Esophagus (tissue), 2 donors: ENCODE results near the gene BTBD16. TPM values are rescaled to one million over a fixed set of nuclear protein-coding genes. Genes with fewer than 3 reads are reported as not detected.

ENCODE experiments used
- H3K27ac ChIP-seq, 2 donors: one replicate each; pipeline ENCODE4 v1.5.1; 2013; ENCODE audit warnings: low read depth in 2 of 2, mild to moderate bottlenecking in 2 of 2, inconsistent platforms in 1 of 2, low read length in 1 of 2, moderate library complexity in 1 of 2
- H3K27me3 ChIP-seq, 2 donors: one replicate each; pipeline ENCODE4 v1.6.1; 2013; ENCODE audit warnings: low read length in 2 of 2, control low read depth in 1 of 2, mild to moderate bottlenecking in 1 of 2; ENCODE audit not compliant: insufficient read depth in 2 of 2, control insufficient read depth in 1 of 2
- H3K36me3 ChIP-seq, 2 donors: one replicate each; pipeline ENCODE4 v1.6.1; 2013; ENCODE audit warnings: low read length in 1 of 2; ENCODE audit not compliant: control insufficient read depth in 2 of 2, insufficient read depth in 2 of 2
- H3K4me1 ChIP-seq, 2 donors: one replicate each; pipeline ENCODE4 v1.6.1; 2013; ENCODE audit warnings: low read length in 1 of 2; ENCODE audit not compliant: control insufficient read depth in 2 of 2, insufficient read depth in 2 of 2
- H3K4me3 ChIP-seq, 2 donors: one replicate each; pipeline ENCODE4 v1.5.1; 2013; ENCODE audit warnings: low read length in 2 of 2, mild to moderate bottlenecking in 2 of 2, low read depth in 1 of 2, moderate library complexity in 1 of 2
- H3K9me3 ChIP-seq, 2 donors: one replicate each; pipeline ENCODE4 v1.6.1; 2013; ENCODE audit warnings: mild to moderate bottlenecking in 2 of 2, low read depth in 1 of 2, low read length in 1 of 2, moderate library complexity in 1 of 2; ENCODE audit not compliant: control insufficient read depth in 2 of 2, insufficient read depth in 1 of 2
- WGBS, 2 donors: extraction: QIAGEN DNeasy Blood & Tissue Kit; methylation state at CpG; one replicate each; pipeline ENCODE4 v1.1.7; 2013; 5-methylcytosine and 5-hydroxymethylcytosine counted together
- polyA plus RNA-seq, 2 donors: library from polyadenylated mRNA; stranded (reverse); fragments of 200-250 nt; gene quantifications; one replicate each; pipeline ENCODE4 v1.2.3, GENCODE V29; 2013
- donor health status: healthy with polysubstance abuse.
- donor health status: Bipolar disorder and iron deficiency.

Gene BTBD16
- polyA plus RNA-seq, 2 donors, result 0.04 to 0.20 TPM

- WGBS, 2 donors, result 97 to 98% methylated on average over 2 of the region's 2 CpGs
- no peak overlapping the region for H3K27ac ChIP-seq
- no peaks in the 10 kb centered on the region for H3K36me3 ChIP-seq
- no peaks in the 10 kb centered on the region for H3K27me3 ChIP-seq
- no peak overlapping the region for H3K4me3 ChIP-seq
- peaks cover 0 to 2% of the 10 kb centered on the region in 2 donors for H3K4me1 ChIP-seq
- H3K9me3 ChIP-seq, result no peaks in the 10 kb centered on the region
Observed at GRCh38 chr10:122387572-122387971, 116.5 kb downstream of the BTBD16 start.

Other genes starting within 250 kb of the BTBD16 start
- gene PLEKHA1, start 103.4 kb downstream of the BTBD16 start, polyA plus RNA-seq, result 10 to 100 TPM; 14.8 to 19.8 TPM
- not detected for gene ARMS2, start 183.4 kb downstream of the BTBD16 start, polyA plus RNA-seq
- gene HTRA1, start 190.3 kb downstream of the BTBD16 start, polyA plus RNA-seq, result 10 to 100 TPM; 11.7 to 19.5 TPM